Astrocyte (in vitro differentiated cells and primary cell): ENCODE data around the gene TCEANC. TPM values are rescaled to one million over a fixed set of nuclear protein-coding genes. Genes with fewer than 3 reads are reported as not detected.

Experiments
- DNase-seq: peaks from one replicate; pipeline ENCODE4 v3.0.0-alpha.2; 2010; ENCODE audit warnings: low read depth
- FAIRE-seq: peaks from 2 replicates; lab custom pipeline; 2011; peaks lifted over from hg19 to GRCh38; lab: Jason Lieb, UNC
- H2AFZ ChIP-seq: 2 replicates; pipeline ENCODE4 v1.6.0; 2012; ENCODE audit warnings: low read depth, low read length, inconsistent platforms
- H3K27ac ChIP-seq: 2 replicates; pipeline ENCODE4 v1.5.1; 2011; ENCODE audit warnings: low read depth, low read length, inconsistent platforms
- H3K27me3 ChIP-seq: 2 replicates; pipeline ENCODE4 v1.6.0; 2011; ENCODE audit warnings: low read length, inconsistent platforms; ENCODE audit not compliant: insufficient read depth
- H3K36me3 ChIP-seq: 2 replicates; pipeline ENCODE4 v1.5.1; 2011; ENCODE audit warnings: low read length, inconsistent platforms; ENCODE audit not compliant: insufficient read depth
- H3K4me1 ChIP-seq: 2 replicates; pipeline ENCODE4 v1.5.1; 2011; ENCODE audit warnings: low read length, inconsistent platforms; ENCODE audit not compliant: insufficient read depth
- H3K4me2 ChIP-seq: 2 replicates; pipeline ENCODE4 v1.6.0; 2012; ENCODE audit warnings: low read length, inconsistent platforms
- H3K4me3 ChIP-seq: 2 replicates; pipeline ENCODE4 v1.5.1; 2011; ENCODE audit warnings: low read depth, mild to moderate bottlenecking, low read length, inconsistent platforms; ENCODE audit not compliant: insufficient read depth
- H3K79me2 ChIP-seq: 2 replicates; pipeline ENCODE4 v1.6.0; 2012; ENCODE audit warnings: mild to moderate bottlenecking, low read length, inconsistent platforms; ENCODE audit not compliant: insufficient read depth
- H3K9ac ChIP-seq: 2 replicates; pipeline ENCODE4 v1.6.0; 2012; ENCODE audit warnings: mild to moderate bottlenecking, low read length, inconsistent platforms
- H3K9me3 ChIP-seq: 2 replicates; pipeline ENCODE4 v1.5.1; 2012; ENCODE audit warnings: low read depth, mild to moderate bottlenecking, low read length, inconsistent platforms; ENCODE audit not compliant: insufficient read depth
- H4K20me1 ChIP-seq: 2 replicates; pipeline ENCODE4 v1.6.0; 2012; ENCODE audit warnings: low read length, inconsistent platforms; ENCODE audit not compliant: insufficient read depth
- H3K27ac Mint-ChIP-seq: one replicate; pipeline ENCODE4 v1.8.0; 2021; ENCODE audit warnings: mild to moderate bottlenecking, mixed read lengths; ENCODE audit not compliant: unreplicated experiment
- H3K27me3 Mint-ChIP-seq: one replicate; pipeline ENCODE4 v1.8.0; 2021; ENCODE audit warnings: low read depth, mixed read lengths; ENCODE audit not compliant: unreplicated experiment
- H3K36me3 Mint-ChIP-seq: one replicate; pipeline ENCODE4 v1.8.0; 2021; ENCODE audit warnings: low read depth, mixed read lengths; ENCODE audit not compliant: unreplicated experiment
- H3K4me1 Mint-ChIP-seq: one replicate; pipeline ENCODE4 v1.8.0; 2021; ENCODE audit warnings: low read depth, mixed read lengths; ENCODE audit not compliant: unreplicated experiment
- H3K4me3 Mint-ChIP-seq: one replicate; pipeline ENCODE4 v1.8.0; 2021; ENCODE audit warnings: mild to moderate bottlenecking, moderate library complexity, mixed read lengths; ENCODE audit not compliant: unreplicated experiment
- H3K9me3 Mint-ChIP-seq: one replicate; pipeline ENCODE4 v1.8.0; 2021; ENCODE audit warnings: mild to moderate bottlenecking, mixed read lengths; ENCODE audit not compliant: unreplicated experiment
- CTCF ChIP-seq: IDR thresholded peaks from 2 replicates; pipeline ENCODE4 v1.5.1; 2011; ENCODE audit warnings: low read depth, mild to moderate bottlenecking, inconsistent platforms, low read length, moderate library complexity; ENCODE audit not compliant: insufficient read depth
- EZH2 ChIP-seq: IDR thresholded peaks from 2 replicates; pipeline ENCODE4 v1.6.1; 2012; ENCODE audit warnings: mild to moderate bottlenecking, low read length, inconsistent platforms; ENCODE audit not compliant: insufficient read depth
- total RNA-seq: library from RNA; stranded (reverse); gene quantifications from 2 replicates; pipeline ENCODE4 v1.2.1, GENCODE V29; 2021

TCEANC gene
- total RNA-seq, 1 donor from 2014 or later: 1.0 TPM

- TF ChIP-seq EZH2 (no peak), CTCF (no peak)
- Histone ChIP-seq H3K27me3 (no peaks in the 10 kb centered on the region), H4K20me1 (no peaks in the 10 kb centered on the region), H3K4me3 (no peak overlapping the region), H3K27ac (no peak overlapping the region), H3K4me2 (no peak overlapping the region), H3K79me2 (no peaks in the 10 kb centered on the region), H3K4me1 (no peaks in the 10 kb centered on the region), H3K9ac (no peak overlapping the region), H3K36me3 (no peaks in the 10 kb centered on the region), H2AFZ (no peak overlapping the region), H3K9me3 (no peaks in the 10 kb centered on the region)
- Mint-ChIP-seq H3K27me3 (peaks cover 2% of the 10 kb centered on the region), H3K4me1 (no peaks in the 10 kb centered on the region), H3K27ac (no peak overlapping the region), H3K9me3 (no peaks in the 10 kb centered on the region), H3K4me3 (no peak overlapping the region), H3K36me3 (no peaks in the 10 kb centered on the region)
- DNase-seq (no peak), FAIRE-seq (peak; percentile 9)
These were observed 45.5 kb upstream of the TCEANC start for GRCh38 chrX:13607331-13607995.

- H3K36me3 ChIP-seq: no peaks in the 10 kb centered on the region
- Mint-ChIP-seq H3K27ac (no peak overlapping the region), H3K4me1 (no peaks in the 10 kb centered on the region), H3K27me3 (peaks cover 2% of the 10 kb centered on the region), H3K4me3 (no peak overlapping the region), H3K36me3 (no peaks in the 10 kb centered on the region), H3K9me3 (no peaks in the 10 kb centered on the region)
- H2AFZ ChIP-seq: no peak overlapping the region
- no peak overlapping the region for H3K9ac ChIP-seq
- no peak overlapping the region for H3K27ac ChIP-seq
- FAIRE-seq (peak; percentile 88), DNase-seq (no peak)
- no peak overlapping the region for H3K4me3 ChIP-seq
- no peaks in the 10 kb centered on the region for H3K4me1 ChIP-seq
- TF ChIP-seq EZH2 (no peak), CTCF (no peak)
- no peaks in the 10 kb centered on the region for H3K9me3 ChIP-seq
- no peak overlapping the region for H3K4me2 ChIP-seq
- H3K79me2 ChIP-seq: no peaks in the 10 kb centered on the region
- H3K27me3 ChIP-seq: no peaks in the 10 kb centered on the region
- no peaks in the 10 kb centered on the region for H4K20me1 ChIP-seq
These were observed 45.0 kb upstream of the TCEANC start for GRCh38 chrX:13607996-13608365.

- Histone ChIP-seq H3K9me3 (no peaks in the 10 kb centered on the region), H3K4me3 (no peak overlapping the region), H3K4me1 (no peaks in the 10 kb centered on the region), H3K27ac (no peak overlapping the region), H2AFZ (no peak overlapping the region), H3K4me2 (no peak overlapping the region), H3K27me3 (no peaks in the 10 kb centered on the region), H3K36me3 (no peaks in the 10 kb centered on the region), H4K20me1 (no peaks in the 10 kb centered on the region), H3K9ac (no peak overlapping the region), H3K79me2 (no peaks in the 10 kb centered on the region)
- H3K9me3 Mint-ChIP-seq: no peaks in the 10 kb centered on the region
- no peaks in the 10 kb centered on the region for H3K4me1 Mint-ChIP-seq
- TF ChIP-seq EZH2 (no peak), CTCF (no peak)
- no peak overlapping the region for H3K27ac Mint-ChIP-seq
- no peak overlapping the region for H3K4me3 Mint-ChIP-seq
- DNase-seq (no peak), FAIRE-seq (no peak)
- H3K36me3 Mint-ChIP-seq: no peaks in the 10 kb centered on the region
- H3K27me3 Mint-ChIP-seq: no peaks in the 10 kb centered on the region
These were observed 38.8 kb upstream of the TCEANC start for GRCh38 chrX:13614154-13614553.
